ENCODE results near the gene TPST2.
"Not testable (repeated sequence)": the region's sequence is repeated elsewhere in the genome, so short reads cannot be mapped to it uniquely, and the experiment has no call there.

The TPST2 gene

DNA sequence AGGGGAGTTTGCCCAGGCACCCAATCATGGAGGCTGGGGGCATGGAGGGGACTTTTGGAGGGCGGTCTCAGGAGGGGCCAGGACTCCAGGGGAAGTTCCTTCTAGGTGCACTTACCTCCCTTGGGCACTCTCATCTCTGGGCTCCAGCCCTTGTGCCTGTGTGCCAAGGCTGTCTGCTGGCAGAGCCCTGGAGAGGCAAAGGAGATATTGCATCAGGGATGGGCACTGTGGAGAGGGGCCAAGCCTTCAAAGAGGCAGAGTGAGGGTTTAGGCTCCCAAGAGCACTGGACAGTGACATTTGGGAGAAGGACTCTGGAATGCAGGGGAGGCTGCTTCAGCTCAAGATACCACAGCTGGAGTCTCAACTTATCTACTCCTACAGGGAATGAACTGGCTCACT is 45.4 kb downstream of the TPST2 start:
- no peak for DNase-seq (ENCODE audit: low read depth)
- no peak overlapping the region for H3K4me3 ChIP-seq (ENCODE audit: low read depth, low read length)

DNA sequence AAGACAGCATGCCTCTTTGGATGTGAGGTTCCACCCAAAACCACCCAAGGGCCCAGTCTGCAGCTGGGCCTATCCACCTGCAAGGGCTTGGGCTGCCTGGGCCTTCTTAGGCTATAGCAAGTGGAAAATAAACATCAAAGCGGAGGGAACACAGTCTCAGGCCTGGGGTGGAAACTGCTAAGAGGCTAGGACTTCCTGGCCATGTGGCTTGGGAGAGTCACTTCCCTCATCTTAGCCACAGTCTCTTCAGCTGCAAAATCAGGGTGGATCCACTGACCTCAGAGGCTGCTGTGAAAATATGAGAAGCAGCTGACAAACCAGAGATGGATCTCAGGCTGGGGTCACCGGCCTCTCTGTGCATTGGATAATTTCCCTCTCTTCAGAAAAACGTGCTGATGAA is 47.1 kb downstream of the TPST2 start:
- DNase-seq (ENCODE audit: low read depth), result no peak
- H3K4me3 ChIP-seq (ENCODE audit: low read depth, low read length), result no peak overlapping the region

DNA sequence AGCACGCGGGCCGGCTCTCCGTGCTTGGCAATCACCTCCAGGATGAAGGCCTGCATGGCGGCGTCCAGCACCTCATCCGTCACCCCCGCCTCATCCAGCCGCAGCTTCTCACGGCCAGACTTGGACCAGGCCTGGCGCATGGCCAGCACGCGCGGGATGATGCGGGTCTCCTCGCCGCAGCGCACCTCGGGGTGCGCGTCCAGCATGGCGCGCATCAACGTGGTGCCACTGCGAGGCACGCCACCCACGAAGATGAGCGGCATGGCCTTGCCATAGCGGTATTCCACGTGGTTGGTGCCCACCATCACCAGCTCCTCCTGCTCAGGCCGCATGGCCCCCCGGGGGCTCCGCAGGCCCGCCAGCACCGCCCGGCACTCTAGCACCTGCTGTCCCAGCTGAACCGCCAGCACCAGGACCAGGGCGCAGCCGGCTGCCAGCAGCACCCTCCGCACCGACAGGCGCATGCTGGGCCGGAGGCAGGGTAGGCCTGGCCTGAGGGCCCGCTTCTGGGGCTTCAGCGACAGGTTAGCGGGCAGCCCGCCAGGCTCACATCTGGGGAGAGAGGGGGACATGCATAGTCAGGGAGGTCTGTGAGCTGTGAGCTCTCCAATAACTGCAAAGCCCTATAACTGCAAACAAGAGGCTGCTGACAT is 48.6 kb downstream of the TPST2 start:
- H3K4me3 ChIP-seq (ENCODE audit: low read depth, low read length), result no peak overlapping the region
- DNase-seq (ENCODE audit: low read depth), result no peak

DNA sequence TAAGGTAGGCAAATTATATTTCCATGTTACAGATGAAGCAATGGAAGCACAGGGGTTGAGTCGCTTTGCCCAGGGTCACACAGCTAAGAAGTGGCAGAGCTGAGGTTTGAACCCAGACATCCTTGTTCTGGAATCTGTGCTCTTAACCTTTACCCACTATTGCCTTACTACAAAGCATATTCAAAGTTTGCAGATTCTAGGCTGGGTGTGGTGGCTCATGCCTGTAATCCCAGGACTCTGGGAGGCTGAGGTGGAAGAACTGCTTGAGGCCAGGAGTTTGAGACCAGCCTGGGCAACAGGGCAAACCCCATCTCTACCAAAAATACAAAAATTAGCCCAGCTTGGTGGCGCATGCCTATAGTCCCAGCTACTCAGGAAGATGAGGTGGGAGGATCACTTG is 49.8 kb downstream of the TPST2 start:
- H3K4me3 ChIP-seq (ENCODE audit: low read depth, low read length), result no peak overlapping the region
- no peak for DNase-seq (ENCODE audit: low read depth)

DNA sequence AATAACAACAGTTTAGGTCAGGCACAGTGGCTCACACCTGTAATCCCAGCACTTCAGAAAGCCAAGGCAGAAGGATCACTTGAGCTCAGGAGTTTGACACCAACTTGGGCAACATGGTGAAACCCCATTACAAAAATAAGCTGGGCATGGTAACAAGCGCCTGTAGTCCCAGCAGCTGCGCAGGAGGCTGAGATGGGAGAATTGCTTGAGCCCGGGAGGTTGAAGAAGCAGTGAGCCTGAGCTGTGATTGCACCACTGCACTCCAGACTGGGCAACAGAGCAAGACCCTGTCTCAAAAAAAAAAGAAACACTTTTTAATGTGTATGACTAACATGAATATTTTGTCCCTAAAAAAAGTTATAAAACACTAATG is 53.2 kb downstream of the TPST2 start:
- no peak for DNase-seq (ENCODE audit: low read depth)
- H3K4me3 ChIP-seq (ENCODE audit: low read depth, low read length), result no peak overlapping the region

DNA sequence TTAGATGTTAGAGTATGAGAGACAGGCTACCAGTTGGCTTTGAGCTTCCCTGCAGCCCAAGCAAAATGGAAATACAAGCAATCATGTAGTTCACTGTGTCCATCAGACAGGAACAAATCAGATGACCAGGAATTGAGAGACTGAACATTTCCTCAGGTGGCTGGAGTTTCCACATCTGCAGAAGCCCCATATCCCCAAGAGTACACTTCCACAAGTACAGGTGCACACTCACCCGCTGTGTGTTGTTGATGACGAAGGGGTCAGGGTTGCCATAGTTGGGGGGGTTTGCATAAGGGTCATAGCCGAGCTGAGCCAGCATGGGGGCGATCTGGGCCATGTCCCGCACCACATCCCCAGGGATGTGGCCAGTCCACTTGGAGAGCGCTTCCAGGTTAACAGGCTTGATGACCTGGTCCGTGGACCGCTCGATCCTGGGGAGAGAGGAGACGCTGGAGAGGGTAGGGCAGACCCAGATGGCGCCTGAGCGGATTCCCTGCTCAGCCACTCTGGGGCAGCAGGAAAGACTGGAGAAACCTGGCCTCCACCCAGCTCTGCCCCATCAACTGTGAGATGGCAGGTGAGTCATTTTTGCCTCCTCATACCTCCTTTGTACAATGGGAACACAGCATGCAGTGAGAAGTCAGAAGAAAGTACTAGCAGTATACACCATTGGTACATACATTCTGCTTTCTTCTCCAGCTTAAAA is 53.7 kb downstream of the TPST2 start:
- H3K4me3 ChIP-seq (ENCODE audit: low read depth, low read length), result no peak overlapping the region
- DNase-seq (ENCODE audit: low read depth), result no peak

DNA sequence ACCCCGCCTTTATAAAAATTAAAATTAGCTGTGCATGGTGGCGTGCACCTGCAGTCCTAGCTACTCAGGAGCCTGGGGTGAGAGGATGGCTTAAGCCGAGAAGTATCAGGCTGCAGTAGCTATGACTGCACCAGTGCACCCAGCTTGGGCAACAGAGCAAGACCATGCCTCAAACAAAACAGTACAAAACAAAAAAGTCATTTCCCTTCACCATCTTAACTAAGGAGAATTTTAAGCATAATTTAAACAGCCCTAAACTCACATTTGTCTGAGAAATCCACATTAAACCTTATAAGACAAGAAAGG is 54.4 kb downstream of the TPST2 start:
- DNase-seq (ENCODE audit: low read depth), result no peak
- H3K4me3 ChIP-seq (ENCODE audit: low read depth, low read length), result no peak overlapping the region

DNA sequence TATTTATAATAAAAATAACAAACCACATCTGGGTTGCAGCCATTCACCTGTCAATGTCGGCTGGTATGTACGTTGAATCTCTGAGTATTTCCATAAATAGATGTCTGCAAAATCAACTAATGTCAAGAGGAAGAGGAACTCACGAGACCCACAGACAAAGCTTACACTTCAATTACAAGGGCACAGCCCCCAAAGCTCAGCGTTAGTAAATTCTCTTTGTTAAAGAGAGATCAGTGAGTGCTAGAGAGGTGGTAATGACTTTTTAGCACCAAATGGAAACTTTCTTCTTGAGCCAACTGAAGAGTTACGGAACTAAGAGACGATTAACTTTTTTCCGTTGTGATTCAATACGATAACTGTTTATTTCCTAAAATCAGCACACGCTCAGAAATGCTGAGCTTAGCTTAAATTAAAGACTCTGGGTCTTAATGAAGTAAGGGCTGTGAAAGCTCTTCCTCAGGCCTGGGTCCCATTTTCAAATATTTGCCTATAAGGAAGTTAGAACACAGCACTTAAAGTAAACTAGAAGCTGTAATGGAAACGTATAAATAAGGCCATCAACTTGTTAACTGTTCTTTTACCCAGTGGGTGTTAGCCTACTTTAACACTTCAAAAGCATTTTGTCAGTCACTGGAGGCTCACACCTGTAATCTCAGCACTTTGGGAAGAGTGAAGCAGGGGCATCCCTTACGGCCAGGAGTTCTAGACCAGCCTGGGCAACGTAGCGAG is 54.9 kb downstream of the TPST2 start:
- H3K4me3 ChIP-seq (ENCODE audit: low read depth, low read length), result no peak overlapping the region
- no peak for DNase-seq (ENCODE audit: low read depth)

DNA sequence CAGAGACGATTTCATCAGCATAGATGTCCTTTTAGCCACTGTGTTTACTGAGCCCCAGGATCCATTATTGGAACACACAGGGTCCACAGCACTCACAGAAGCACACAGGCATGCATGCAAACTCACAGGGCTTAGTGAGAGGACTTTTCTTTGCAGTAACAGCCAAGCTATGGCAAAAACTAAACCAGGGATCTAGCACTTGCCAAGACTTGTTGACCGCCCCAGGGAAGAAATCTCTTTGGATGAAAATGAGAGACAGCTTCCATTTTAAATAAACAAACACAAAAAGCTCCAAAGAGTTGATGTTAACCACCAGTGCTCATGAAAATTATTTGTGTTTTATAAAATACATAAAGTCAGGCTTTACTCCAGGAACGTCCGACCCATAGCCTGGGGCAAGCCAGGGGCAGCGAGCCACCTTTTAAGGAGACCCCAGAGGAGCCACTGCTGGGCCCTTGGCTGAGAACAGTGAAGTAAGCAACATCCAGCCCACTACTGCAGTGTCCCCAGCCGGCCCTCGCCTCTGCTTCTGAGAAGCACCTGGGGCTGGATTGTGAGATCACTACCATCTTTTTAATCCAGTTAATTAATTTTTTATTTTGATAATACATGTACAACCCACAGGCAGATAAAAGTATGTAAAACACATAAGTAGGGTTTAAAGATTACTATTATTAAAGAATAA is 55.6 kb downstream of the TPST2 start:
- no peak overlapping the region for H3K4me3 ChIP-seq (ENCODE audit: low read depth, low read length)
- no peak for DNase-seq (ENCODE audit: low read depth)

DNA sequence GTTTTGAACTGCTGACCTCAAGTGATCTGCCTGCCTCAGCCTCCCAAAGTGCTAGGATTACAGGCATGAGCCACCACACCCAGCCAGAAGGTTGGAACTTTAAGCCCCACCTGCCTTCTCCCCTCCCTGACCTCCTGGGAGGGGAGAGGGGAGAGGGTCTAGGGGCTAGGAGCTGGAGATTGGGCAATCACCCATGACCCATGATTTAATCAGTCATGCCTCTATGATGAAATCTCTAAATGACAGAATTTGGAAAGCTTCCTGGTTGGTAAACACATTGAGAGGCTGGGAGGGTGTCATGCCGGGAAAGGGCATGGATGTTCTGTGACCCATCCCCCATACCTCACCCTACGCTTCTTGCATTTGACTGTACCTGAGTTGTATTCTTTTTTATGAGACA is 60.6 kb downstream of the TPST2 start:
- H3K4me3 ChIP-seq (ENCODE audit: low read depth, low read length), result no peak overlapping the region
- no peak for DNase-seq (ENCODE audit: low read depth)

DNA sequence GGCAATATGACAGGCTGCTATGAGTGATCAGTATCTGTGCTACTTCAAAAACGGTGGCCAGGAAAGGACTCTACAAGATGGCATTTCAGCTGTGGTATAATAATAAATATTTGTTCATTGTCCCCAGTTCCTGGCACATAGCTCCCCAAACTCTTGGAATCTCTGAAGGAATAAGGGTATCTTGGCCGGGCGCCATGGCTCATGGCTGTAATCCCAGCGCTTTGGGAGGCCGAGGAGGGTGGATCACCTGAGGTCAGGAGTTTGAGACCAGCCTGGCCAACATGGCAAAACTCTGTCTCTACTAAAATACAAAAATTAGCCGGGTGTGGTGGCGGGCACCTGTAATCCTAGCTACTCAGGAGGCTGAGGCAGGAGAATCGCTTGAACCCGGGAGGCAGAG is 61.4 kb downstream of the TPST2 start:
- not testable (repeated sequence) for H3K4me3 ChIP-seq (ENCODE audit: low read depth, low read length); DNase-seq (ENCODE audit: low read depth)

DNA sequence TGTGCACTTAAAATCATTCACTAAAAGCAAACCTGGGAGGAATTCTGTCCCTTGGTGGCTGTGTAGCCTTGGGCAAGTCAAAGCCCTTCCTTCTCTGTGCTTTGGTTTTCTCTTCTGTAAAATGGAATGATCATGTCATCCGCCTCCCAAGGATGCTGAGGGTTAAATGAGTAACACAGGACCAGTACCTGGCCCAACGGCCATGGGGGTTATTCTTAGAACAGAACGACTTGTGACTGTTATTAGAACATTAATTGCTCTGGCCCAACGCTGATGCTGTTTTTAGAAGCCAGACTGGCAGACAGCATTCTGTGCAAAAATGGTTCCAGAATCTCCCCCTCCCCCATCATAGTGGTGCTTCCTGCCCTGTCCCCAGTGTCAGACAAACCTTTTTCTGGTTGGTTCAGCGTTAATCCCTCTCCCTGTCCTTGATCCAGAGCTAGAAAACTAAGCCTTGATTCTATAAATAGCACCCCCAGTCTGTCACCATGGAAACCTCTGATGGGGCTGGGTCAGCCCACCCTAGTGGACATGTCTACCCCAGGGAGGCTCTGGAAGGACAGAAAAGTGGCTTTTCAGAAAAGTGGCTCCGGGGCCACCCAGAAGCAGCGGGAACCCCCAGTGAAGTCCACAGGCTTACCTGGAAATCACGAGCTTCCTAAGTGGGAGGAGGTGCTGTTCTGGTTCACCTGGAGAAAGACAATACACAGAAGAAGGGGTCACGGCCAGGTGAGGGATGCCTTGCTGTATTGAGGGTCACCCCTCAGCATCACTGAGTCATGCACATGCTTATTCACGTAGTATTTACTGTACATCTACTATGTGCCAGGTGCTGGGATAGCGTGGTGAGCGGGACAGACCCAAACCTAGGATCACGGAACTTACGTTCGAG is 62.1 kb downstream of the TPST2 start:
- no peak for DNase-seq (ENCODE audit: low read depth)
- no peak overlapping the region for H3K4me3 ChIP-seq (ENCODE audit: low read depth, low read length)

DNA sequence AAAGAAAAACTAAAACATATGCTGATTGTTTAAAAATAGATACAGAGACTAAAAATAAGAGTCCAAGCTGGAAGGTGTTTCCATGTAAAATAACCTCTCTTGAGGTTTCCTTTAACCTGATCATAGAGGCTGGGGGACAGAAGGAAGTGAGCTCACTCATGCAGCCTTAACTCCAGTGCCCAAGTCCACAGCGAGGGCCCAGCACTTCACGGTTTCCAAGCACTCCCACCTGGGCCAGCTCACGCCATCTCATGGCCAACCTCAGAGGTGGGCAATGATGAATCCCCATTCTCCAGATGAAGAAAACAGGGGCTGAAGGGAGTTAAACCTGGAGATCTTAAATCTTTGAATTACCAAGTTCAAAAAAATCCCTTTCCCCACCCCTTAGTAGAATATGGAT is 62.8 kb downstream of the TPST2 start:
- no peak overlapping the region for H3K4me3 ChIP-seq (ENCODE audit: low read depth, low read length)
- DNase-seq (ENCODE audit: low read depth), result no peak

DNA sequence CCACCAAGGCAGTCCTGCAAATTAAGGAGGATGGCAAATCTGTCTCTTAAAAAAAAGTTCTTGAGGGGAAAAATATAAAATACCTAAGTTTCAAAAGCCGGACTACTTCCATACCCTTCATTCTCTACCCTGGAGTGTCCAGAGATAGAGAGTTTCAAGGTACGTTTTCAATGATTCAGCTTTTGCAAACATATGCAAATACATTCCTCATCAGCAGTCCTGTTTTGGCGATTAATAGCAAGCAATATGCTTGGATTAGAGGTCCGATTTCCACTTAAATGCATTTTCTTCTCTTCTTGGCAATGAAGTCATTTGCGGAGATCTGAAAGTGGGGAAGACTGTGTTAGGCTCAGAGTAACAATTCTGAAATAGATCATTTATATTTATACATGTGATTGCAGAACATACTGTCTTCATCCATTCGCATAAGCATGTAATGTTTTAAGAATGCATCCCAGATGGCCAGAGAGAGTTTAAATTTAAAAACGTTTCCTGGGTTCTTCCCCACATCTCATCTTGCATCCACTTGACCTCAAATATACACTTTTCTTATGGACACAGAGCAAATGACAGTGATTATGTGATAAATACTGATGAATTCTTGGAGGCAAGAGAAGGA is 63.9 kb downstream of the TPST2 start:
- no peak for DNase-seq (ENCODE audit: low read depth)

DNA sequence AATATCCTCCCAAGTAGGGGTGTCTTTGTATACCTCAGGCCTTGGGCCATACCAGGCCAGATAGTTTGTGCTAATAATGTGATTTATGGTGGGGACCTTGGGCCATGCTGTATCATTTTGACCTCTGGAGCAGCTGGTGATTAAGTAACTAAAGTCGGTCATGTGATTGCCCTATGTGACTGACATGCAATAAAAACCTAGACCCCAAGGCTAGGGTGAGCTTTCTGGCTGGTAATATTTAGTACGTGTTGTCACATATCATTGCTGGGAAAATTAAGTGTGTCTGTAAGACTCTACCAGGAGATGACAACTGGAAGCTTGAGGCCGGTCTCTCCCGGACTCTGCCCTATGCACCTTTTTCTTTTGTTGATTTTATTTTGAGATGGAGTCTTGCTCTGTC is 65.1 kb downstream of the TPST2 start:
- no peak for DNase-seq (ENCODE audit: low read depth)

More for the DNA sequence above, 63.9 kb downstream of the TPST2 start:
- no peak overlapping the region for H3K4me3 ChIP-seq (ENCODE audit: low read depth, low read length)

DNA sequence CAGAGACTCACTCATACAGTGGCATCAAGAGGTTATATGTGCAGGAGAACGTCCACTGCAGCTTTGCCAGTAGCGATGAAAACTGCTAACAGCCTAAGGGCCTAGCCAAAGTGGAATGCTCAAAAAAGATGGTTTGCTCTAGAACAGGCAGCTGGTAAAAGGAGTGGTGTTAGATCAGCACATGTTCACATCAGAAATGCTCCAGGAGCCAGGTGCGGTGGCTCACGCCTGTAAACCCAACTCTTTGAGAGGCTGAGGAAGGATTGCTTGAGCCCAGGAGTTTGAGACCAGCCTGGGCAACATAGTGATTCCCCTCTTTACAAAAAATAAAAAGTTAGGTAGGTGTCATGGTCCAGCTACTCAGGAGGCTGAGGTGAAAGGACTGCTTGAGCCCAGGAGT is 67.3 kb downstream of the TPST2 start:
- H3K4me3 ChIP-seq (ENCODE audit: low read depth, low read length), result no peak overlapping the region
- no peak for DNase-seq (ENCODE audit: low read depth)

More for the DNA sequence above, 65.1 kb downstream of the TPST2 start:
- no peak overlapping the region for H3K4me3 ChIP-seq (ENCODE audit: low read depth, low read length)

DNA sequence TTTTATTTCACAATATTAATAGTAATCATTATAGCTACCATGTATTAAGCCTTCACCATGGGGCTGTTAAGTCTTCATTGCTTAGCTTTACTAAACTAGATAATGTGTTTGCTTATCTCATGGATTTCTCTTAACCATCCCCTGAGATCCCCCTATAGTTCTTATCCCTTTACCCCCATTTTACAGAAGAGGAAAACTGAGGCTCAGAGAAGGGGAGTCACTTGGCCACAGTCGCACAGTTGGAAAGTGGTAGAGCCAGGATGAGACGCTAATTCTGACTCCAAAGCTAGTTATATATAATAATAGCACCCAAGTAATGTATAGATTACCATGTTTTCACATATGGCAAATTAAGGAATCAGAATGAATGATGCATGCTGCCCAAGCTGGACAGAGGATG is 67.9 kb downstream of the TPST2 start:
- no peak for DNase-seq (ENCODE audit: low read depth)
- H3K4me3 ChIP-seq (ENCODE audit: low read depth, low read length), result no peak overlapping the region

DNA sequence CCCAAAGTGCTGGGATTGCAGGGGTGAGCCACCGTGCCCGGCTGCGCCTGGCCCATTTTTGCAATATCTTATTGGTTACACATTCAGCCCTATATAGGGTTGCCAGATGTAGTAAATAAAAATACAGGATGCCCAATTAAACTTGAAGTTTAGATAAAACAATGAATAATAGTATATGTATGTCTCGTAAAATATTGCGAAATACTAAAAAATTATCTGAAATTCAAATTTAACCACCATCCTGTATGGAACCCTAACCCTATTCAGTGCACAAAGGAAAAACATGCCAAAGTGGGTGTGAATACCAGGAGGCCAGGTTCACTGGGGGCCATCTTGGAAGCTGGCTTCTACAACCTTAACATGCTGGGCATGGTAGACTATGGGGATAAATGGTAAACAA is 72.5 kb downstream of the TPST2 start:
- no peak for DNase-seq (ENCODE audit: low read depth)
- no peak overlapping the region for H3K4me3 ChIP-seq (ENCODE audit: low read depth, low read length)

DNA sequence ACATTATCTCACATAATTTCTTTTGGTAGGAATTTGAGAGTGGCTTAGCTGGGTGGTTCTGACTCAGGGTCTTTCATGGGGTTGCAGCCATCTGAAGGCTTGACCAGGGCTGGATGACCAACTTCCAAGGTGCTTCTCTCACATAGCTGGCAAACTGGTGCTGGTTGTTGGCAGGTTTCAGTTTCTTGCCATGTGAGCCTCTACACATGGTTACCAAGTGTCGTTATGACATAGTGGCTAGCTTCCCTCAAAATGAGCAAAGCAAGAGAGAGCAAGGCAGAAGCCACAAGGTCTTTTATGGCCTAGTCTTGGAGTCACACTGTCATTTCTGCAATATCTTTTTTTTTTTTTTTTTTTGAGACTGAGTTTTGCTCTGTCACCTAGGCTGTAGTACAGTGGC is 73.4 kb downstream of the TPST2 start:
- H3K4me3 ChIP-seq (ENCODE audit: low read depth, low read length), result no peak overlapping the region
- no peak for DNase-seq (ENCODE audit: low read depth)

Measured in skeletal muscle cell (primary cell).